ENCODE results near the gene RGS2.
A peak's percentile ranks its signal among the peaks of the same experiment; 100 is the strongest.

RGS2 gene

DNA sequence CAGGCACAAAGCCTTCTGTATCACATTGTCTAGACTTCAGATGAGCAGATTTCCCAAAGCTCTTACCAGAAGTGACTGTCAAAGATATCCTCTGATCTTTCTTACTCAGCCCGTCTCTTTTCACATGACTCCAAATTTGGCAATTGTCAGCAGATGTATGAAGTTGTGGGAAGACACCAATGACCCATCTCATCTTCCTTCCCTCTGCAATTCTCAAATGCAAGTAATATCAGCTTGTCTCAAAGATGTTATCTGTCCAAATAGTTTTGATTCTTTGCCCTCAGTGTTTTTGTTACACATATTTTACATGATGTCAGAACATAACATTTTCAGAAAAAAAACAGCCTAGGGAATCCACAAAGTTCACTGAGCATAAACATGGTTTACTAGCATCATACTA, 45.1 kb upstream of the RGS2 start:
- DNase-seq: peak; percentile 84
- no peaks in the 10 kb centered on the region for H3K36me3 ChIP-seq (ENCODE audit: control insufficient read depth in 1 of 2, insufficient read depth in 2 of 2, low read depth in 1 of 2, low read length in 2 of 2)
- no peak overlapping the region for H3K18ac ChIP-seq (ENCODE audit: low read depth in 1 of 2, low read length in 2 of 2)
- H2BK12ac ChIP-seq (ENCODE audit: low read length in 2 of 2): no peak overlapping the region
- no peak overlapping the region for H4K91ac ChIP-seq (ENCODE audit: low read length)
- H3K4me1 ChIP-seq (ENCODE audit: control insufficient read depth, insufficient read depth, low read depth, low read length): no peaks in the 10 kb centered on the region
- no peak overlapping the region for H3K27ac ChIP-seq (ENCODE audit: low read length, poor library complexity, severe bottlenecking)
- no peak overlapping the region for H2BK5ac ChIP-seq (ENCODE audit: low read depth, low read length, poor library complexity, severe bottlenecking)
- H3K27me3 ChIP-seq (ENCODE audit: control insufficient read depth in 1 of 2, insufficient read depth in 1 of 2, low read length in 2 of 2): no peaks in the 10 kb centered on the region
- H3K14ac ChIP-seq (ENCODE audit: low read length in 2 of 2): no peak overlapping the region
- peak overlapping the region; percentile 32 for H3K9ac ChIP-seq (ENCODE audit: low read length)
- H3K79me1 ChIP-seq (replicated peaks; ENCODE audit: low read length, poor library complexity, severe bottlenecking): no peaks in the 10 kb centered on the region
- H2BK120ac ChIP-seq (ENCODE audit: low read depth, low read length): no peak overlapping the region
- WGBS: 0% methylated on average over 1 of the region's 1 CpG
- H3K4ac ChIP-seq (ENCODE audit: low read depth in 1 of 2, low read length in 2 of 2): no peak overlapping the region
- no peak overlapping the region for H2AK5ac ChIP-seq (ENCODE audit: low read length, severe bottlenecking)
- H3K4me3 ChIP-seq (ENCODE audit: insufficient read depth in 1 of 2, low read depth in 1 of 2, low read length in 2 of 2): no peak overlapping the region
- no peak overlapping the region for H2AFZ ChIP-seq (ENCODE audit: low read depth, low read length)
- no peak overlapping the region for H2BK15ac ChIP-seq (ENCODE audit: low read depth, poor library complexity, severe bottlenecking)
- H4K8ac ChIP-seq (ENCODE audit: low read length): no peak overlapping the region
- no peak overlapping the region for H3K23ac ChIP-seq (ENCODE audit: low read length in 2 of 2)
- H3K4me2 ChIP-seq (ENCODE audit: low read length, poor library complexity, severe bottlenecking): no peak overlapping the region
- no peaks in the 10 kb centered on the region for H3K9me3 ChIP-seq (ENCODE audit: control insufficient read depth, low read length)

DNA sequence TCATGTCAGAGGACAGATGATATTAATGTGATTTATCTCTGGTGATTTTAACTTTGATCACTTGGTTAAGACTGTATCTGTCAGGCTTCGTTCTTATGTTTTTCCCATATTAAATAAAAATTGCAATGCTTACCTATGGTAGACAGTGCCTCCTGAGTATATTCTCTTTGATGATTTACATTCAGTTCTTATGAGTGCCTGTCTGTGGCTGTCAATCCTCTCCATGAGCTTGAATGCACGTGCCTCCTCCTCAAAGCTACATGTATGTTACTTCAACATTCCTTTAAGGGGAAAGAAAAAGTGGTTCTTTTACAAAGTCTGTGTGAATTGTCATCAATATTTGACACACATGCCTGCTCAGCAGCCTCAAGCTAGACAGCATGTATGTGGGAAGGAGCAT, 44.2 kb upstream of the RGS2 start:
- DNase-seq: no peak
- Histone ChIP-seq H3K27me3 (ENCODE audit: control insufficient read depth in 1 of 2, insufficient read depth in 1 of 2, low read length in 2 of 2) (no peaks in the 10 kb centered on the region), H3K23ac (ENCODE audit: low read length in 2 of 2) (no peak overlapping the region), H3K4ac (ENCODE audit: low read depth in 1 of 2, low read length in 2 of 2) (peak overlapping the region in 1 of 2 experiments; percentile 57), H3K27ac (ENCODE audit: low read length, poor library complexity, severe bottlenecking) (no peak overlapping the region), H4K91ac (ENCODE audit: low read length) (no peak overlapping the region), H3K4me2 (ENCODE audit: low read length, poor library complexity, severe bottlenecking) (no peak overlapping the region), H2BK120ac (ENCODE audit: low read depth, low read length) (no peak overlapping the region), H3K18ac (ENCODE audit: low read depth in 1 of 2, low read length in 2 of 2) (peak overlapping the region in 1 of 2 experiments; percentile 23), H3K14ac (ENCODE audit: low read length in 2 of 2) (no peak overlapping the region), H3K79me1 (replicated peaks; ENCODE audit: low read length, poor library complexity, severe bottlenecking) (no peaks in the 10 kb centered on the region), H3K4me1 (ENCODE audit: control insufficient read depth, insufficient read depth, low read depth, low read length) (no peaks in the 10 kb centered on the region), H2AK5ac (ENCODE audit: low read length, severe bottlenecking) (no peak overlapping the region), H2BK12ac (ENCODE audit: low read length in 2 of 2) (peak overlapping the region in 1 of 2 experiments; percentile 80), H3K36me3 (ENCODE audit: control insufficient read depth in 1 of 2, insufficient read depth in 2 of 2, low read depth in 1 of 2, low read length in 2 of 2) (no peaks in the 10 kb centered on the region), H3K9me3 (ENCODE audit: control insufficient read depth, low read length) (no peaks in the 10 kb centered on the region), H3K4me3 (ENCODE audit: insufficient read depth in 1 of 2, low read depth in 1 of 2, low read length in 2 of 2) (no peak overlapping the region), H2AFZ (ENCODE audit: low read depth, low read length) (no peak overlapping the region), H2BK5ac (ENCODE audit: low read depth, low read length, poor library complexity, severe bottlenecking) (no peak overlapping the region), H4K8ac (ENCODE audit: low read length) (no peak overlapping the region), H2BK15ac (ENCODE audit: low read depth, poor library complexity, severe bottlenecking) (no peak overlapping the region), H3K9ac (ENCODE audit: low read length) (no peak overlapping the region)
- WGBS: no CpG with 5 or more reads among the region's 2 CpGs

DNA sequence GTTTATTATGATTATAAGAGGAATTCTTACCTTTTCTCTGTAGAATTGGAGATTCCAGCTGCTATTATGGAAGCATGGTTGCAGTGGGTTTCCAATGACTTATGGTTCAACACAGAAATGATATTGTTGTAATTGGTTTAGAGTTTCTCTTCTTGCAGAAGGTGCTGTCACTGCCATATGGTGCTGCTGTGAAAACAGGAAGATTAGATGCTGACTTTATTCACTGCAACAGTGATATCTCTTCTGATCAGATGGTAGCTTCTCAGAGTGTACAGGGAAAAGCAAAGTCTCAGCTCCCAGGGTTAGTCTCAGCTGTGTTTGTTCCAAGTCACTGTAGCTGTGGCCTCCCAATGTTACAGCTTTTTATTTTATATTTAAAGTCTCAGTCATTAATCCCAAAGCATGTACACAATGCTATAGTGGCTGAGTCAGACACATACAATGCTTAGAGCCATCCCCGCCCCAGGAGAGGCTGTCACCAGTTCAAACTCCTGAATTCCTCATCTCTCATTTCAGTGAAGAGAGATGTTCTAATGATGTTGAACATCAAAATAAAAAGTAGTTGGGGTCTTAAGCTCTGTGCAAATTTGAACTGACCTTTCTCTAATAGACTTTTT, 42.7 kb upstream of the RGS2 start:
- no peaks in the 10 kb centered on the region for H3K79me1 ChIP-seq (replicated peaks; ENCODE audit: low read length, poor library complexity, severe bottlenecking)
- no peak overlapping the region for H2AFZ ChIP-seq (ENCODE audit: low read depth, low read length)
- H3K4me3 ChIP-seq (ENCODE audit: insufficient read depth in 1 of 2, low read depth in 1 of 2, low read length in 2 of 2): no peak overlapping the region
- H3K14ac ChIP-seq (ENCODE audit: low read length in 2 of 2): no peak overlapping the region
- no peak overlapping the region for H2BK5ac ChIP-seq (ENCODE audit: low read depth, low read length, poor library complexity, severe bottlenecking)
- peak overlapping the region in 1 of 2 experiments; percentile 33 for H3K18ac ChIP-seq (ENCODE audit: low read depth in 1 of 2, low read length in 2 of 2)
- H2BK120ac ChIP-seq (ENCODE audit: low read depth, low read length): peak overlapping the region; percentile 34
- no peak overlapping the region for H3K4me2 ChIP-seq (ENCODE audit: low read length, poor library complexity, severe bottlenecking)
- H2BK15ac ChIP-seq (ENCODE audit: low read depth, poor library complexity, severe bottlenecking): no peak overlapping the region
- DNase-seq: peak; percentile 54
- WGBS: 20% methylated on average over 1 of the region's 1 CpG
- H3K9me3 ChIP-seq (ENCODE audit: control insufficient read depth, low read length): no peaks in the 10 kb centered on the region
- H3K4ac ChIP-seq (ENCODE audit: low read depth in 1 of 2, low read length in 2 of 2): no peak overlapping the region
- H4K91ac ChIP-seq (ENCODE audit: low read length): no peak overlapping the region
- no peak overlapping the region for H3K9ac ChIP-seq (ENCODE audit: low read length)
- H3K23ac ChIP-seq (ENCODE audit: low read length in 2 of 2): no peak overlapping the region
- no peak overlapping the region for H2AK5ac ChIP-seq (ENCODE audit: low read length, severe bottlenecking)
- H3K27ac ChIP-seq (ENCODE audit: low read length, poor library complexity, severe bottlenecking): no peak overlapping the region
- H3K4me1 ChIP-seq (ENCODE audit: control insufficient read depth, insufficient read depth, low read depth, low read length): no peaks in the 10 kb centered on the region
- H4K8ac ChIP-seq (ENCODE audit: low read length): no peak overlapping the region
- H2BK12ac ChIP-seq (ENCODE audit: low read length in 2 of 2): no peak overlapping the region
- no peaks in the 10 kb centered on the region for H3K27me3 ChIP-seq (ENCODE audit: control insufficient read depth in 1 of 2, insufficient read depth in 1 of 2, low read length in 2 of 2)
- H3K36me3 ChIP-seq (ENCODE audit: control insufficient read depth in 1 of 2, insufficient read depth in 2 of 2, low read depth in 1 of 2, low read length in 2 of 2): no peaks in the 10 kb centered on the region

DNA sequence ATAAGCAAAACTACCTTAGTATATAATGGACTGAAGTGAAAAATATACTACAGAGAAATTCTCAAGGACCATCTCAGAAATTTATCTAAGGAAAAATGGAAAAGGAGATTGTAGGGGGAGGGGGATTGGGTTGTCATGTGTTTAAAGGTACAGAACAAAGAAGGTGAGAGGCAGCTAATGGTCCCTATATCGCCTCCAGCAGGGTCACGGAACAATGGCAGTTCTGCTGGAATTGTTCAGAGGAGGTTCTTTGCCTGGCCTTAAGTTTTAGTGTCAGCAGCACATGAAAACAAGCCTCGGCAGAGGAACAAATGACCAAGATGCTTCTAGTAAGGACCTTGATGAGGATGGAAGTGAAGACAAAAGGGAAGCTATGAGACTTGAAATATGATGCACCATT, 42.0 kb upstream of the RGS2 start:
- Histone ChIP-seq H2BK12ac (ENCODE audit: low read length in 2 of 2) (peak overlapping the region; percentile 49 to 89), H3K79me1 (replicated peaks; ENCODE audit: low read length, poor library complexity, severe bottlenecking) (no peaks in the 10 kb centered on the region), H3K27me3 (ENCODE audit: control insufficient read depth in 1 of 2, insufficient read depth in 1 of 2, low read length in 2 of 2) (no peaks in the 10 kb centered on the region), H3K4me3 (ENCODE audit: insufficient read depth in 1 of 2, low read depth in 1 of 2, low read length in 2 of 2) (no peak overlapping the region), H3K9me3 (ENCODE audit: control insufficient read depth, low read length) (no peaks in the 10 kb centered on the region), H3K23ac (ENCODE audit: low read length in 2 of 2) (no peak overlapping the region), H4K8ac (ENCODE audit: low read length) (no peak overlapping the region), H3K4ac (ENCODE audit: low read depth in 1 of 2, low read length in 2 of 2) (peak overlapping the region in 1 of 2 experiments; percentile 67), H3K27ac (ENCODE audit: low read length, poor library complexity, severe bottlenecking) (no peak overlapping the region), H3K18ac (ENCODE audit: low read depth in 1 of 2, low read length in 2 of 2) (peak overlapping the region in 1 of 2 experiments; percentile 75), H4K91ac (ENCODE audit: low read length) (no peak overlapping the region), H3K4me1 (ENCODE audit: control insufficient read depth, insufficient read depth, low read depth, low read length) (no peaks in the 10 kb centered on the region), H3K9ac (ENCODE audit: low read length) (no peak overlapping the region), H3K4me2 (ENCODE audit: low read length, poor library complexity, severe bottlenecking) (no peak overlapping the region), H3K36me3 (ENCODE audit: control insufficient read depth in 1 of 2, insufficient read depth in 2 of 2, low read depth in 1 of 2, low read length in 2 of 2) (no peaks in the 10 kb centered on the region), H2BK120ac (ENCODE audit: low read depth, low read length) (no peak overlapping the region), H2BK15ac (ENCODE audit: low read depth, poor library complexity, severe bottlenecking) (no peak overlapping the region), H2AFZ (ENCODE audit: low read depth, low read length) (no peak overlapping the region), H3K14ac (ENCODE audit: low read length in 2 of 2) (no peak overlapping the region), H2BK5ac (ENCODE audit: low read depth, low read length, poor library complexity, severe bottlenecking) (no peak overlapping the region), H2AK5ac (ENCODE audit: low read length, severe bottlenecking) (no peak overlapping the region)
- no peak for DNase-seq
- 85% methylated on average over 3 of the region's 3 CpGs for WGBS

Data from mesenchymal stem cell (in vitro differentiated cells and primary cell).